HCT116 (cell line): ENCODE results near the gene NOTCH4. TPM values are rescaled to one million over a fixed set of nuclear protein-coding genes. Genes with fewer than 3 reads are reported as not detected.

Source experiments
- ATAC-seq: fragments of 200-7000 bp; cut with Tn5 transposase; 2 replicates; pipeline ENCODE4 v1.9.1; 2020; ENCODE audit warnings: mild to moderate bottlenecking, moderate library complexity
- BruUV-seq: library from RNA; stranded (reverse); fragments of 400-500 nt; replicated peaks from 2 replicates; lab custom pipeline; 2021; lab: Mats Ljungman, UMichigan
- CTCF ChIA-PET: fragments of 300-600 bp; sonication (Branson Sonifier 250); formaldehyde crosslinking; loops from one replicate; lab custom pipeline; 2021; ENCODE audit warnings: antibody characterized with exemption; lab: Charles Lee
- POLR2A ChIA-PET: fragments of 300-600, 350-600 bp; sonication (Branson Sonifier 250); formaldehyde crosslinking; loops from one replicate; lab custom pipeline; 2021; ENCODE audit warnings: antibody characterized with exemption; lab: Charles Lee
- RAD21 ChIA-PET, 2 experiments: fragments of 300-600 bp; sonication (Branson Sonifier 250); formaldehyde crosslinking; loops; one replicate each; lab custom pipeline; 2023; ENCODE audit warnings: low total read pairs in 2 of 2; ENCODE audit not compliant: uncharacterized antibody in 2 of 2, unreplicated experiment in 2 of 2, low non-redundant PET in 1 of 2; lab: Charles Lee
- DNase-seq: peaks from one replicate; pipeline ENCODE4 v3.0.0-alpha.2; 2010; ENCODE audit warnings: low read depth, low spot score
- H2AFZ ChIP-seq: fragments of 200-600 bp; shearing (Covaris generic), sonication (generic); 2 replicates; pipeline ENCODE4 v1.6.1; 2017; ENCODE audit warnings: low read depth, mixed run types, mixed read lengths, antibody characterized with exemption, low read length; ENCODE audit not compliant: poor library complexity, severe bottlenecking
- H3K27ac ChIP-seq: 2 replicates; pipeline ENCODE4 v1.5.1; 2012; ENCODE audit warnings: low read depth, low read length
- H3K27me3 ChIP-seq: fragments of 200-600 bp; sonication (generic); 2 replicates; pipeline ENCODE4 v1.6.1; 2016; ENCODE audit warnings: mixed run types, low read length, mixed read lengths; ENCODE audit not compliant: insufficient read depth
- H3K36me3 ChIP-seq, 2 experiments: fragments of 200-500 bp in 1 of 2; fragments of 200-600 bp in 1 of 2; sonication (Bioruptor generic) in 1 of 2; sonication (generic) in 1 of 2; 2 replicates each; pipeline versions ENCODE4 v1.5.1 to v1.6.1; 2014 to 2016; ENCODE audit warnings: low read length in 2 of 2, inconsistent platforms in 1 of 2, mixed read lengths in 1 of 2, mixed run types in 1 of 2; ENCODE audit not compliant: insufficient read depth in 2 of 2, control insufficient read depth in 1 of 2
- H3K4me1 ChIP-seq, 2 experiments: fragments of 200-600 bp in 1 of 2; sonication (generic) in 1 of 2; 2 replicates each; pipeline versions ENCODE4 v1.5.1 to v1.6.1; 2012 to 2017; ENCODE audit warnings: low read length in 2 of 2, inconsistent platforms in 1 of 2, mild to moderate bottlenecking in 1 of 2, mixed read lengths in 1 of 2, mixed run types in 1 of 2, moderate library complexity in 1 of 2; ENCODE audit not compliant: insufficient read depth in 2 of 2, control insufficient read depth in 1 of 2
- H3K4me2 ChIP-seq: fragments of 200-600 bp; sonication (generic); 2 replicates; pipeline ENCODE4 v1.6.1; 2017; ENCODE audit warnings: mixed run types, low read length, mixed read lengths
- H3K4me3 ChIP-seq, 2 experiments: fragments of 200-600 bp in 1 of 2; sonication (generic) in 1 of 2; replicated peaks in 1 of 2; 2 replicates each; pipeline ENCODE4 v1.5.1; 2011 to 2016; ENCODE audit warnings: low read length in 2 of 2, control low read depth in 1 of 2, low read depth in 1 of 2, mild to moderate bottlenecking in 1 of 2, mixed read lengths in 1 of 2, mixed run types in 1 of 2
- H3K79me2 ChIP-seq: fragments of 200-600 bp; sonication (generic); 2 replicates; pipeline ENCODE4 v1.6.1; 2017; ENCODE audit warnings: mild to moderate bottlenecking, mixed run types, low read length, moderate library complexity, mixed read lengths; ENCODE audit not compliant: insufficient read depth
- H3K9ac ChIP-seq: fragments of 200-600 bp; sonication (generic); 2 replicates; pipeline ENCODE4 v1.6.1; 2016; ENCODE audit warnings: low read length, mixed read lengths
- H3K9me2 ChIP-seq: fragments of 200-600 bp; sonication (generic), shearing (Covaris generic); 2 replicates; pipeline ENCODE4 v1.6.1; 2017; ENCODE audit warnings: mixed run types, mild to moderate bottlenecking, moderate library complexity; ENCODE audit not compliant: insufficient read depth
- H3K9me3 ChIP-seq, 2 experiments: fragments of 200-500 bp in 1 of 2; fragments of 200-600 bp in 1 of 2; sonication (Bioruptor generic) in 1 of 2; sonication (generic) in 1 of 2; 2 replicates each; pipeline ENCODE4 v1.6.1; 2014 to 2017; ENCODE audit warnings: low read length in 2 of 2, mixed read lengths in 2 of 2, inconsistent platforms in 1 of 2, low read depth in 1 of 2, mild to moderate bottlenecking in 1 of 2, mixed run types in 1 of 2, moderate library complexity in 1 of 2; ENCODE audit not compliant: control insufficient read depth in 1 of 2, insufficient read depth in 1 of 2
- H4K20me1 ChIP-seq: fragments of 200-600 bp; sonication (generic), shearing (Covaris generic); 2 replicates; pipeline ENCODE4 v1.6.1; 2017; ENCODE audit warnings: mixed run types, mild to moderate bottlenecking, moderate library complexity; ENCODE audit not compliant: insufficient read depth
- EGR1 ChIP-seq: IDR thresholded peaks from 2 replicates; pipeline ENCODE4 v1.6.1; 2012; ENCODE audit warnings: low read depth
- ELF1 ChIP-seq: IDR thresholded peaks from 2 replicates; pipeline ENCODE4 v1.6.1; 2012; ENCODE audit warnings: low read depth, borderline replicate concordance
- EZH2 ChIP-seq: fragments of 200-600 bp; sonication (generic); IDR thresholded peaks from 2 replicates; pipeline ENCODE4 v1.6.1; 2017; ENCODE audit warnings: antibody characterized with exemption, mixed run types
- EZH2phosphoT487 ChIP-seq: fragments of 200-600 bp; IDR thresholded peaks from 2 replicates; pipeline ENCODE4 v1.6.1; 2018; ENCODE audit warnings: antibody characterized with exemption, borderline replicate concordance
- FOSL1 ChIP-seq: IDR thresholded peaks from 2 replicates; pipeline ENCODE4 v1.6.1; 2012; ENCODE audit warnings: low read depth
- JUND ChIP-seq: IDR thresholded peaks from 2 replicates; pipeline ENCODE4 v1.6.1; 2012
- POLR2A ChIP-seq: IDR thresholded peaks from 2 replicates; pipeline ENCODE4 v1.7.0; 2011; ENCODE audit warnings: borderline replicate concordance; ENCODE audit not compliant: insufficient read depth, insufficient read length; ENCODE audit errors: extremely low read depth
- POLR2AphosphoS5 ChIP-seq: IDR thresholded peaks from 2 replicates; pipeline ENCODE4 v1.6.1; 2011; ENCODE audit warnings: mild to moderate bottlenecking, low read depth, low read length, moderate library complexity
- RAD21 ChIP-seq: IDR thresholded peaks from 2 replicates; pipeline ENCODE4 v1.6.1; 2012; ENCODE audit warnings: low read depth, mild to moderate bottlenecking
- SIN3A ChIP-seq: IDR thresholded peaks from 2 replicates; pipeline ENCODE4 v1.6.1; 2012; ENCODE audit warnings: low read depth
- SRF ChIP-seq: IDR thresholded peaks from 2 replicates; pipeline ENCODE4 v1.6.1; 2012; ENCODE audit warnings: low read depth
- ZNF274 ChIP-seq: fragments of 200-500 bp; sonication (Bioruptor generic); IDR thresholded peaks from 2 replicates; pipeline ENCODE4 v1.6.1; 2014; ENCODE audit warnings: mild to moderate bottlenecking, low read depth, low read length, inconsistent platforms
- intact Hi-C: fragments of 100-400 bp; cut with micrococcal nuclease; formaldehyde crosslinking; loops from 2 replicates; pipeline ENCODE4 v1.10.0; 2022
- total RNA-seq: library from RNA; stranded (reverse); gene quantifications from one replicate; pipeline ENCODE4 v1.2.1, GENCODE V29; 2021; ENCODE audit not compliant: unreplicated experiment
- TF ChIP-seq, protein P1 (sequence below): IDR thresholded peaks from 2 replicates; pipeline ENCODE4 v1.6.1; 2012
- TF ChIP-seq, protein P2 (sequence below): IDR thresholded peaks from 2 replicates; pipeline ENCODE4 v1.6.1; 2012; ENCODE audit warnings: low read depth
- TF ChIP-seq, protein P3 (sequence below): IDR thresholded peaks from 2 replicates; pipeline ENCODE4 v1.6.1; 2011; ENCODE audit warnings: mild to moderate bottlenecking, low read length, moderate library complexity; ENCODE audit not compliant: insufficient replicate concordance; ENCODE audit errors: extremely low read depth
- TF ChIP-seq, protein P4 (sequence below), 3 experiments: fragments of 200-600 bp in 1 of 3; sonication (generic) in 1 of 3; IDR thresholded peaks in 2 of 3; conservative IDR thresholded peaks in 1 of 3; 2 replicates each; pipeline ENCODE4 v1.5.1; 2012 to 2017; ENCODE audit warnings: low read depth in 2 of 3, low read length in 2 of 3, antibody characterized with exemption in 1 of 3, borderline replicate concordance in 1 of 3, control low read depth in 1 of 3, mild to moderate bottlenecking in 1 of 3, mixed read lengths in 1 of 3, mixed run types in 1 of 3, moderate library complexity in 1 of 3; ENCODE audit not compliant: insufficient read depth in 1 of 3
- TF ChIP-seq, protein P5 (sequence below): IDR thresholded peaks from 2 replicates; pipeline ENCODE4 v1.6.1; 2012

The NOTCH4 gene
- total RNA-seq, 1 experiment from 2014 or later: 0.81 TPM

DNA sequence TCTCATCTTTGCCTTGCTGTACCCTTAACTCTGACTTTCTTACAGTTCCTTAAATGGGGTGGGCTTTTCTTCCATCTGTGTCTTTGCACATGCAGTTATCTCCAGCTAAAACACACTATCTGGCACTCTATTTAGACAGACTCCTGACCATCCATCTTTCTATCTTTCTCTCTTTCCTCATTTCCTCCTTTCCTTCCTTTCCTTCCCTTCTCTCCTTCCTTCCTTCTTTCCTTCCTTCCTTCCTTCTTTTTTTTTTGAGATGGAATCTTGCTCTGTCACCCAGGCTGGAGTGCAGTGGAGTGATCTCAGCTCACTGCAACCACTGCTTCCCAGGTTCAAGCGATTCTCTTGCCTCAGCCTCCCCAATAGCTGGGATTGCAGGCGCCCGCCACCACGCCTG is 8.2 kb downstream of the NOTCH4 start:
- no peak for DNase-seq
- BruUV-seq: no TSS peak
- H4K20me1 ChIP-seq: no peaks in the 10 kb centered on the region
- H3K9ac ChIP-seq: no peak overlapping the region
- no peak overlapping the region for H3K4me3 ChIP-seq
- TF ChIP-seq, protein P1, sequence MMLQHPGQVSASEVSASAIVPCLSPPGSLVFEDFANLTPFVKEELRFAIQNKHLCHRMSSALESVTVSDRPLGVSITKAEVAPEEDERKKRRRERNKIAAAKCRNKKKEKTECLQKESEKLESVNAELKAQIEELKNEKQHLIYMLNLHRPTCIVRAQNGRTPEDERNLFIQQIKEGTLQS: no peak
- TF ChIP-seq EZH2phosphoT487 (no peak), SIN3A (no peak), JUND (no peak), EGR1 (no peak), ZNF274 (no peak), POLR2A (no peak), ELF1 (no peak), FOSL1 (no peak), SRF (no peak), POLR2AphosphoS5 (no peak), RAD21 (no peak), EZH2 (no peak)
- TF ChIP-seq, protein P2, sequence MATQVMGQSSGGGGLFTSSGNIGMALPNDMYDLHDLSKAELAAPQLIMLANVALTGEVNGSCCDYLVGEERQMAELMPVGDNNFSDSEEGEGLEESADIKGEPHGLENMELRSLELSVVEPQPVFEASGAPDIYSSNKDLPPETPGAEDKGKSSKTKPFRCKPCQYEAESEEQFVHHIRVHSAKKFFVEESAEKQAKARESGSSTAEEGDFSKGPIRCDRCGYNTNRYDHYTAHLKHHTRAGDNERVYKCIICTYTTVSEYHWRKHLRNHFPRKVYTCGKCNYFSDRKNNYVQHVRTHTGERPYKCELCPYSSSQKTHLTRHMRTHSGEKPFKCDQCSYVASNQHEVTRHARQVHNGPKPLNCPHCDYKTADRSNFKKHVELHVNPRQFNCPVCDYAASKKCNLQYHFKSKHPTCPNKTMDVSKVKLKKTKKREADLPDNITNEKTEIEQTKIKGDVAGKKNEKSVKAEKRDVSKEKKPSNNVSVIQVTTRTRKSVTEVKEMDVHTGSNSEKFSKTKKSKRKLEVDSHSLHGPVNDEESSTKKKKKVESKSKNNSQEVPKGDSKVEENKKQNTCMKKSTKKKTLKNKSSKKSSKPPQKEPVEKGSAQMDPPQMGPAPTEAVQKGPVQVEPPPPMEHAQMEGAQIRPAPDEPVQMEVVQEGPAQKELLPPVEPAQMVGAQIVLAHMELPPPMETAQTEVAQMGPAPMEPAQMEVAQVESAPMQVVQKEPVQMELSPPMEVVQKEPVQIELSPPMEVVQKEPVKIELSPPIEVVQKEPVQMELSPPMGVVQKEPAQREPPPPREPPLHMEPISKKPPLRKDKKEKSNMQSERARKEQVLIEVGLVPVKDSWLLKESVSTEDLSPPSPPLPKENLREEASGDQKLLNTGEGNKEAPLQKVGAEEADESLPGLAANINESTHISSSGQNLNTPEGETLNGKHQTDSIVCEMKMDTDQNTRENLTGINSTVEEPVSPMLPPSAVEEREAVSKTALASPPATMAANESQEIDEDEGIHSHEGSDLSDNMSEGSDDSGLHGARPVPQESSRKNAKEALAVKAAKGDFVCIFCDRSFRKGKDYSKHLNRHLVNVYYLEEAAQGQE: no peak
- TF ChIP-seq, protein P3, sequence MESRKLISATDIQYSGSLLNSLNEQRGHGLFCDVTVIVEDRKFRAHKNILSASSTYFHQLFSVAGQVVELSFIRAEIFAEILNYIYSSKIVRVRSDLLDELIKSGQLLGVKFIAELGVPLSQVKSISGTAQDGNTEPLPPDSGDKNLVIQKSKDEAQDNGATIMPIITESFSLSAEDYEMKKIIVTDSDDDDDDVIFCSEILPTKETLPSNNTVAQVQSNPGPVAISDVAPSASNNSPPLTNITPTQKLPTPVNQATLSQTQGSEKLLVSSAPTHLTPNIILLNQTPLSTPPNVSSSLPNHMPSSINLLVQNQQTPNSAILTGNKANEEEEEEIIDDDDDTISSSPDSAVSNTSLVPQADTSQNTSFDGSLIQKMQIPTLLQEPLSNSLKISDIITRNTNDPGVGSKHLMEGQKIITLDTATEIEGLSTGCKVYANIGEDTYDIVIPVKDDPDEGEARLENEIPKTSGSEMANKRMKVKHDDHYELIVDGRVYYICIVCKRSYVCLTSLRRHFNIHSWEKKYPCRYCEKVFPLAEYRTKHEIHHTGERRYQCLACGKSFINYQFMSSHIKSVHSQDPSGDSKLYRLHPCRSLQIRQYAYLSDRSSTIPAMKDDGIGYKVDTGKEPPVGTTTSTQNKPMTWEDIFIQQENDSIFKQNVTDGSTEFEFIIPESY: no peak
- TF ChIP-seq, protein P4, sequence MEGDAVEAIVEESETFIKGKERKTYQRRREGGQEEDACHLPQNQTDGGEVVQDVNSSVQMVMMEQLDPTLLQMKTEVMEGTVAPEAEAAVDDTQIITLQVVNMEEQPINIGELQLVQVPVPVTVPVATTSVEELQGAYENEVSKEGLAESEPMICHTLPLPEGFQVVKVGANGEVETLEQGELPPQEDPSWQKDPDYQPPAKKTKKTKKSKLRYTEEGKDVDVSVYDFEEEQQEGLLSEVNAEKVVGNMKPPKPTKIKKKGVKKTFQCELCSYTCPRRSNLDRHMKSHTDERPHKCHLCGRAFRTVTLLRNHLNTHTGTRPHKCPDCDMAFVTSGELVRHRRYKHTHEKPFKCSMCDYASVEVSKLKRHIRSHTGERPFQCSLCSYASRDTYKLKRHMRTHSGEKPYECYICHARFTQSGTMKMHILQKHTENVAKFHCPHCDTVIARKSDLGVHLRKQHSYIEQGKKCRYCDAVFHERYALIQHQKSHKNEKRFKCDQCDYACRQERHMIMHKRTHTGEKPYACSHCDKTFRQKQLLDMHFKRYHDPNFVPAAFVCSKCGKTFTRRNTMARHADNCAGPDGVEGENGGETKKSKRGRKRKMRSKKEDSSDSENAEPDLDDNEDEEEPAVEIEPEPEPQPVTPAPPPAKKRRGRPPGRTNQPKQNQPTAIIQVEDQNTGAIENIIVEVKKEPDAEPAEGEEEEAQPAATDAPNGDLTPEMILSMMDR (IDR thresholded peaks at IDR 0.05 in 2 of 3, conservative IDR thresholded peaks at IDR 0.05 in 1 of 3; ENCODE audit: borderline replicate concordance in 1 of 3, insufficient read depth in 1 of 3, low read depth in 2 of 3, low read length in 2 of 3): no peak
- TF ChIP-seq, protein P5, sequence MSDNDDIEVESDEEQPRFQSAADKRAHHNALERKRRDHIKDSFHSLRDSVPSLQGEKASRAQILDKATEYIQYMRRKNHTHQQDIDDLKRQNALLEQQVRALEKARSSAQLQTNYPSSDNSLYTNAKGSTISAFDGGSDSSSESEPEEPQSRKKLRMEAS: no peak
- H3K27ac ChIP-seq: no peak overlapping the region
- ChIA-PET POLR2A (no interaction called here), RAD21 (no interaction called here), CTCF (no interaction called here)
- no peaks in the 10 kb centered on the region for H3K9me3 ChIP-seq
- H3K79me2 ChIP-seq: no peaks in the 10 kb centered on the region
- H3K4me2 ChIP-seq: no peak overlapping the region
- intact Hi-C loops: no loop called here
- H3K27me3 ChIP-seq: no peaks in the 10 kb centered on the region
- no peak overlapping the region for H2AFZ ChIP-seq
- H3K36me3 ChIP-seq: no peaks in the 10 kb centered on the region
- no peaks in the 10 kb centered on the region for H3K9me2 ChIP-seq
- no peaks in the 10 kb centered on the region for H3K4me1 ChIP-seq
- ATAC-seq: no peak
